GM12873 (cell line): ENCODE data around the gene HLCS.

Source experiments
- TF ChIP-seq, protein P1 (sequence below): IDR thresholded peaks from 2 replicates; pipeline ENCODE4 v1.5.1; 2012; ENCODE audit warnings: low read depth, mild to moderate bottlenecking, moderate library complexity, low read length, control low read depth; ENCODE audit not compliant: insufficient read depth; ENCODE audit errors: missing control alignments

The HLCS gene

GRCh38 chr21:36913247-36914169, 53.0 kb downstream of the HLCS start:
- TF ChIP-seq, protein P1, sequence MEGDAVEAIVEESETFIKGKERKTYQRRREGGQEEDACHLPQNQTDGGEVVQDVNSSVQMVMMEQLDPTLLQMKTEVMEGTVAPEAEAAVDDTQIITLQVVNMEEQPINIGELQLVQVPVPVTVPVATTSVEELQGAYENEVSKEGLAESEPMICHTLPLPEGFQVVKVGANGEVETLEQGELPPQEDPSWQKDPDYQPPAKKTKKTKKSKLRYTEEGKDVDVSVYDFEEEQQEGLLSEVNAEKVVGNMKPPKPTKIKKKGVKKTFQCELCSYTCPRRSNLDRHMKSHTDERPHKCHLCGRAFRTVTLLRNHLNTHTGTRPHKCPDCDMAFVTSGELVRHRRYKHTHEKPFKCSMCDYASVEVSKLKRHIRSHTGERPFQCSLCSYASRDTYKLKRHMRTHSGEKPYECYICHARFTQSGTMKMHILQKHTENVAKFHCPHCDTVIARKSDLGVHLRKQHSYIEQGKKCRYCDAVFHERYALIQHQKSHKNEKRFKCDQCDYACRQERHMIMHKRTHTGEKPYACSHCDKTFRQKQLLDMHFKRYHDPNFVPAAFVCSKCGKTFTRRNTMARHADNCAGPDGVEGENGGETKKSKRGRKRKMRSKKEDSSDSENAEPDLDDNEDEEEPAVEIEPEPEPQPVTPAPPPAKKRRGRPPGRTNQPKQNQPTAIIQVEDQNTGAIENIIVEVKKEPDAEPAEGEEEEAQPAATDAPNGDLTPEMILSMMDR = no peak

DNA sequence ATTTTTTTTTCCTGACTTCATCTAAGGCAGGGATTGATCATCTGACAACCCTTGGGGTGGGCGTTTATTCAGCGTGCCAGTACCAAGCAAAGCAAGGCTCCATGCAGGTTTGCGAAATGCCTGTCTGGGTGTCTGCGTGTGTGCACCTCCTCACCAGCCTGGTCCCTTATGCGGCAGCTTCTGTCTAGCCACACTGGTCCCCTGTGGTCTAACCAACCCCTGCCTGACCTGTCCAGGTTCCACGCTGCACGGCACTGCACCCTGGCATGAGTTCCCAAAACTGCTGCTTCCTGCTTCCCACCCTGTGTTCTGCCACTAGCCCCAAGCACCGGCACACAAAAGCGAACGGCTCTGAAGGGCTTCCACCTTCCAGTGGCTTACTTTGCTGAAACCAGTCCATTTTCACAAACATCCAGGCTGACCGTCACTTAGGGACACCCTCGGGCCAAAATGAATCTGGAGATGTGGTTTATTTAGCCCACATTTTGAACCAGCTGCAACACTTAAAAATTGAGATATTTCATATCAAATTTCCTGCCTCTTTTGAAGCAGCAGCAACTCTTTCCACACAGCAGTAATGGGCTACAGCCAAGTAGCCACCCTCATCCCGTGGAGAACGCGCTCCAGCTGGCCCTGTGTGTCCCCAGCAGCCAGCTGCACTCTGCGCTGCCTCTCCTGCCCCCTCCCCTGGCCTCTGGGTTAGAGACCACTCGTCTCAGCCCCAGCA, 55.7 kb downstream of the HLCS start:
- TF ChIP-seq, protein P1 = no peak

DNA sequence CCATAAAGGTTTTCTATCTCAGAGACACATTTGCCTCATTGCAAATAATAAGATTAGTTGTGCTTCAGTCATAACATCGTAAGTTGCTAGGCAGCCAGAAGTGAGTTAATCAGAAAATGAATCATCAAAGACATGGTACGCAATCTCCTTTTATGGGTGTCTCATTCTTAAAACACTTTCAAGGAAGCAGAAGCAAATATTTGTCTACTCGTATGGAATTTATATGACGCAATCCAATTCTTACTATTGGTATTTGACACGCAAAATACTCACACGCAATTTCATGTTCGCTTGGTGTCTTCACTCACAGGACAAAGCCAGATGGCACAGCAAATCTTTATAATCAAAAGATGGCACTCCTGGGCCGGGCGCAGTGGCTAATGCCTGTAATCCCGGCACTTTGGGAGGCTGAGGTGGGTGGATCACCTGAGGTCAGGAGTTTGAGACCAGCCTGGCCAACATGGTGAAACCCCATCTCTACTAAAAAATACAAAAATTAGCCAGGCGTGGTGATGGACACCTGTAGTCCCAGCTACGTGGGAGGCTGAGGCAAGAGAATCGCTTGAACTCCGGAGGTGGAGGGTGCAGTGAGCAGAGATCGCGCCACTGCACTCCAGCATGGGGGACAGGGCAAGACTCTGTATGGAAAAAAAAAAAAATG, 56.4 kb downstream of the HLCS start:
- TF ChIP-seq, protein P1 = no peak

- TF ChIP-seq, protein P1 = no peak
These were observed 57.0 kb downstream of the HLCS start for GRCh38 chr21:36909423-36909822.

GRCh38 chr21:36908260-36908908, 58.1 kb downstream of the HLCS start:
- TF ChIP-seq, protein P1 = no peak

- TF ChIP-seq, protein P1 = no peak
These were observed 62.3 kb downstream of the HLCS start for GRCh38 chr21:36904093-36904666.
